ENCODE measurements around the gene TFIP11.

GRCh38 chr22:26443901-26444690, 68.2 kb downstream of the TFIP11 start:
- TF ChIP-seq, protein P1, sequence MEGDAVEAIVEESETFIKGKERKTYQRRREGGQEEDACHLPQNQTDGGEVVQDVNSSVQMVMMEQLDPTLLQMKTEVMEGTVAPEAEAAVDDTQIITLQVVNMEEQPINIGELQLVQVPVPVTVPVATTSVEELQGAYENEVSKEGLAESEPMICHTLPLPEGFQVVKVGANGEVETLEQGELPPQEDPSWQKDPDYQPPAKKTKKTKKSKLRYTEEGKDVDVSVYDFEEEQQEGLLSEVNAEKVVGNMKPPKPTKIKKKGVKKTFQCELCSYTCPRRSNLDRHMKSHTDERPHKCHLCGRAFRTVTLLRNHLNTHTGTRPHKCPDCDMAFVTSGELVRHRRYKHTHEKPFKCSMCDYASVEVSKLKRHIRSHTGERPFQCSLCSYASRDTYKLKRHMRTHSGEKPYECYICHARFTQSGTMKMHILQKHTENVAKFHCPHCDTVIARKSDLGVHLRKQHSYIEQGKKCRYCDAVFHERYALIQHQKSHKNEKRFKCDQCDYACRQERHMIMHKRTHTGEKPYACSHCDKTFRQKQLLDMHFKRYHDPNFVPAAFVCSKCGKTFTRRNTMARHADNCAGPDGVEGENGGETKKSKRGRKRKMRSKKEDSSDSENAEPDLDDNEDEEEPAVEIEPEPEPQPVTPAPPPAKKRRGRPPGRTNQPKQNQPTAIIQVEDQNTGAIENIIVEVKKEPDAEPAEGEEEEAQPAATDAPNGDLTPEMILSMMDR (IDR thresholded peaks at IDR 0.05) = no peak
- TF ChIP-seq REST (IDR thresholded peaks at IDR 0.05; ENCODE audit: insufficient read depth in 1 of 2, low read depth in 2 of 2, low read length in 1 of 2) = no peak
- no peak for TF ChIP-seq POLR2AphosphoS5 (IDR thresholded peaks at IDR 0.05; ENCODE audit: low read depth, low read length)
- TF ChIP-seq SIN3A (IDR thresholded peaks at IDR 0.05; ENCODE audit: borderline replicate concordance, insufficient read depth, low read depth, low read length) = no peak
